GM10847 (cell line): ENCODE measurements around the gene INTS3.

Experiments
- POLR2A ChIP-seq: IDR thresholded peaks from 2 replicates; pipeline ENCODE4 v1.6.1; 2011; ENCODE audit not compliant: insufficient read length; ENCODE audit errors: extremely low read depth

INTS3 gene

GRCh38 chr1:153741986-153742385, 14.1 kb downstream of the INTS3 start:
- TF ChIP-seq POLR2A, result no peak

GRCh38 chr1:153742411-153743142, 14.7 kb downstream of the INTS3 start:
- no peak for TF ChIP-seq POLR2A

GRCh38 chr1:153745417-153745816, 17.6 kb downstream of the INTS3 start:
- no peak for TF ChIP-seq POLR2A

- no peak for TF ChIP-seq POLR2A
Observed at GRCh38 chr1:153746174-153746573, 18.3 kb downstream of the INTS3 start.

- no peak for TF ChIP-seq POLR2A
Observed at GRCh38 chr1:153748903-153749302, 21.1 kb downstream of the INTS3 start.

GRCh38 chr1:153749408-153750005, 21.7 kb downstream of the INTS3 start:
- no peak for TF ChIP-seq POLR2A

- TF ChIP-seq POLR2A, result no peak
Observed at GRCh38 chr1:153750026-153750995, 22.5 kb downstream of the INTS3 start.

GRCh38 chr1:153752072-153752471, 24.2 kb downstream of the INTS3 start:
- no peak for TF ChIP-seq POLR2A

GRCh38 chr1:153752571-153753195, 24.8 kb downstream of the INTS3 start:
- TF ChIP-seq POLR2A, result no peak

GRCh38 chr1:153754266-153754665, 26.4 kb downstream of the INTS3 start:
- TF ChIP-seq POLR2A, result no peak

GRCh38 chr1:153760440-153760839, 32.6 kb downstream of the INTS3 start:
- no peak for TF ChIP-seq POLR2A

- no peak for TF ChIP-seq POLR2A
Observed at GRCh38 chr1:153763365-153764225, 35.7 kb downstream of the INTS3 start.

- no peak for TF ChIP-seq POLR2A
Observed at GRCh38 chr1:153764310-153764709, 36.5 kb downstream of the INTS3 start.

- TF ChIP-seq POLR2A, result no peak
Observed at GRCh38 chr1:153767519-153767918, 39.7 kb downstream of the INTS3 start.
